ENCODE data around the gene EGFR.

Gene EGFR

GRCh38 chr7:55108401-55108800 lies 89.6 kb downstream of the EGFR start:
- DNase-seq = no peak

GRCh38 chr7:55108818-55109217 lies 90.0 kb downstream of the EGFR start:
- no peak for DNase-seq

GRCh38 chr7:55109404-55110167 lies 90.8 kb downstream of the EGFR start:
- DNase-seq = no peak

DNA sequence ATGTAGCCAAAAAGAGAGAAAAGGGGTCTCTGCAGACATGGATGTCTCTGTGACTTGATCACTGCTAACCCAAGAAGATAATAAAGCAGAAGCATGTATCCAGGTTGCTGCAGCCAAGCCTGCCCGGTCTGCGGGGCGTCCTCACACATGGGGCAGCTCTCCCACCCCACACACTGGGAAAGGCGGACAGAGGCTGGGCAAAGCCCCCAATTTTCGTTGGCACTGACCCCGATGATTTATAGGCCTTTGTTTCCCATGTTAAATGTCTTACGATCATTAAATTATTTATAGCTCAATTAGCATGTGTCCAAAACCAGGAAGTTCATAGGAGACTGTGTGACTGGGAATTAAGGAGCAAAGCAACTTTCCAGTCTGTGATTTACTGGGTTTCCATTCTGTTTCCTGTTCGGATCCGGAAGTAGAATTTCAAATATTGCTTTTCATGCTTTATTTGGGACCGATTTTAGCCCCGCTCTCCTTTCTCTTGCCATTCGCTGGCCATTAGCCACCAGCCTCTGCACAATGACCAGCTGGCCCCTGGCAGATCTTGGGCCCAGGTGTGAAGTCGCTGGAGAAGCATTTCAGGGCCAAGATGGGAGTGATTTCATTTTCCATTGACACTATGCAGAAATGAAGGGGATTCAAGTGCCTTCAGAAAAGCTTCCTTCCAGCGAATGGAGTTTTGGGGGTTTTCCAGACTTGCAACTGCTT lies 91.6 kb downstream of the EGFR start:
- no peak for DNase-seq

- DNase-seq = no peak
Observed at GRCh38 chr7:55110993-55111361, 92.2 kb downstream of the EGFR start.

GRCh38 chr7:55112056-55112455 lies 93.2 kb downstream of the EGFR start:
- DNase-seq = no peak

- DNase-seq = no peak
Observed at GRCh38 chr7:55113760-55114540, 95.1 kb downstream of the EGFR start.

- no peak for DNase-seq
Observed at GRCh38 chr7:55117286-55117685, 98.5 kb downstream of the EGFR start.

GRCh38 chr7:55118426-55118825 lies 99.6 kb downstream of the EGFR start:
- DNase-seq = no peak

DNA sequence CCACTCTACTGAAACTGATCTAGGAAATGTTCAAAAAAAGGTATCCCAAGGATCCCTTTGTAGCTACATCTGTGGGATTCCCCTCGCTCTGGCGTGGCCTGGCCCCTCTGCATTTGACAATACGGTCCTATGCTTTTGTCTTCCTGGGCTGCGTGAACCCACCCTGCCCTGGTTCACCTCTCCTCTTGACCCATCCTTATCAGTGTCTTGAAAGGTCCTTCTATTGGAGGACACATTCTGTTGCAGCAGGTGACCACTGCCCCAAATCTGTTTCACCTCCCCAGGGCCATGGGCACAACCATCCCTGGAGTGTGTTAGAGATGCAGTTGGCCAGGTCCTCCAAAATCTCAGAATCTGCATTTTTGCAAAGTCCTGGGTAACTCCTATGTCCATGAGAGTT lies 100.8 kb downstream of the EGFR start:
- DNase-seq = no peak

DNA sequence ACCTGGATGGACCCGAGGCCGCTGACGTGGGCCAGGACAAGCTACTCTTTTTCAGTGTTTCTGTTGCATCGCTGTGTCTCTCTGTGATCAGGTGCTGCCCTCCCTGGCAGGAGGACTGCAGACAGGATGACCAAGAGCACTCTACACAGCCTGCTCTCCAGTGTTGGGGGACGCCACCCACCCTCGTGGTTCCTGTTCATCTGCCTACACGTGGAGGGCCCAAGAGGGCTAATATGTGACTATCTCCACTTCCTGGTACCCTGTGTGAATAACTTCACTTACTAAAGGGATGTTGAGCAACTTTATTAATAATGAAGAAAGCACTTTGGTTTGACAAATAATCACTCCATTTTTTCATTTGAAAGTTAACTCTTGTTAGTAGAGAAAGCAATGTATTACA lies 101.3 kb downstream of the EGFR start:
- no peak for DNase-seq

DNA sequence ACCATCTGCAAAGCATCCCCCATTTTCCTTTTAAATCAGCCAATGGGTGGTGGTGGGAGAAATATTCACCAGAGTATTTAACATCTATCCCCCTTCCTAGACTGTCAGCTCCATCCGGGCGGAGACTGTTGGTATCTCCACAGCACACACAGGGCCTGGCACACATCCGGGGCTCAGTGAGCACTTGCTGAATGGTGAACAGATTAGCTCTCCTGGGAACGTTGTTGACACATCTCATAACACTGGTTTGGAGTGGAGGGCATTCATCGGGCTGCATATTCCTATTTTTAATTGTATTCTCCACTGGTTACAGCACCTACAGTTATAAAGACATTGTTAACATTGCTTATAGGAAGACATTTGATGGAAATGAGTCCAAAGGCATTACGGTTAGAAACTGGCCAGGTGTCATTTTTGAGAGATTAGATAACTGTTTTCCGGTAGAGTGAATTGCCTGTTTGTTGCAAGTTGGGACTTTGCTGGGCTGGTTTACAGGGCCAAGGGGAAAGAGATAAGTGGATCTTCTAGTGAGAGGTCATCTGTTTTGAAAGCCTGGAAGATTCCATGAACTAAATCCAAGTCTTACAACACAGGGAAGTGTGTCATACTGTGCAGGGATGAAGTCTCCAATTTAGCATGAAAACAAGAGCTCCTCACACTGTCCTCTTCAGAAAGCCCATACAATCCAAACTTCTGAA lies 101.8 kb downstream of the EGFR start:
- no peak for DNase-seq

DNA sequence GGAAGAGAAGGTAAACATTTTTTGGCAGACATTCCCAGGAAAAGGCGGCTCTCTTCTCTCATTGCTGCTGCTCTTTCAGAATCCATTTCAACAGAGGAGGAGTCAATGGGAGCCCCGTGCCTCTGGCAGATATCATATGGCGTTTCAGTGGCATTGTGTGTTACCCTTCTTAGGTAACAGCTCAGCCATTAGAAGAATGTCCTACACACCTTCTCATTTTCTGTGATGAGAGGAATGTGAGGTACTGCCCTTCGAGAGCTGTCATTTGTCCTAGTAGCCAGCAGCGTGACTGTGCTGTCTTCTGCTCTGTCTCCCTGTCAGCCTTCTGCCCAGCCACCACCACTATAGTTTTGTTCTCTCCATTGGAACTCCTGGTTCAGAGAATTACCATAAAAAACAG lies 102.4 kb downstream of the EGFR start:
- no peak for DNase-seq

DNA sequence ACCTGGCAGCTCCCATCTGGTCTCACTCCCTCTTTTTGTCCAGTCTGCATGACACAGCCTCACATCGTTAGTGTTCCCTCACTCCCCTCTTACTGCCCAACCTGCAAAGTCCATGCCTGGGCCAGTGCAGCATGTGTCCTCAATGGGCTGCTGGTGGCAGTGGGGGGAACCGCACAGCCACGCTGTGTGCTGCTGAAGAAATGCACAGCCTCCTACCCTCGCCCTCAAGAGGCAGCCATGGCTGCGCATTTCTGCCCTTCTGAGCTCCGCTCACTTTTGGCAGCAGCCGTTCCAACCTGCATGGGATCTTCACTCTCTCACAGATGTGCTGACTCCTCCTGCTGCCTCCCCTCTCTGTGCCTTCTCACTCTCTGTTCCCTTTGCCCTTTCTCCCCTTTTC lies 103.4 kb downstream of the EGFR start:
- DNase-seq = no peak

DNA sequence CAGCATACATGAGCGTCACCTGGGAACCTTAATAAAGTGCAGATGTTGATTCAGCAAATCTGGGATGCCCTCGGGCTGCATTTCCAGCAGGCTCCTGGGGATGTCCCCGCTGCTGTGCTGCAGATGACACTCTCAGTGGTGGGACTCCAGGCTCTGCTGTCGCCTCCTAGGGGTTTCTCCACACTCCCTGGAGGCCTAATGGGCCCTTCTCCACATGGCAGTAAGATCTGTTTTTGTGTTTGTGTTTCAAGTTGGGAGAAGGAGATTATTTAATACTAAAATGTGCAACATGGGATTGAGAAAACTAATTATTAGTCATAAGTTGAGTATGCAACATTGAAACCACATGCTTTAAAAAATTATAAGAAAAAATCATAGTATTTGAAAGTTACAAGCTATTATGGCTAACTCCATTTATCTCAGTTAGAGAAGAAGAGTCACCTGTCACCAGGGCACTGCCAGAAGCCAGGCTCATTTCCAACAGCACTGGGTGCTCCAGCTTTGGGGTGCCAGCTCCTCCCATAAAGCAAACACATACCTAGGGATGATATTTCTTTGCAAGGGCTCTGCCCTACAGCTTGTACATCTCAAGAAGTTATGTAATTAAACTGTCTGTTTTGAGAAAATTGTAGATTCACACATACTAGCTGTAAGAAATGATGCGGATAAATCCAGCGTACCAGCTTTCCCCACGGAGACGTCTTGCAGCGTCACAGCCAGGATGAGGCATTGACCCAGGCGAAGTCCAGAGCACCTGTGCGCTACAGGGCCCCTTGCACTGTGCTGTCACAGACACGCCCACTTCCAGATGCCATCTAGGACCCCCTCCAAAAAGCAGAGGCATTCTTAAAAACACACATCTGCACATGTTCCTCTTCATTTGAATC lies 106.4 kb downstream of the EGFR start:
- DNase-seq = no peak

DNA sequence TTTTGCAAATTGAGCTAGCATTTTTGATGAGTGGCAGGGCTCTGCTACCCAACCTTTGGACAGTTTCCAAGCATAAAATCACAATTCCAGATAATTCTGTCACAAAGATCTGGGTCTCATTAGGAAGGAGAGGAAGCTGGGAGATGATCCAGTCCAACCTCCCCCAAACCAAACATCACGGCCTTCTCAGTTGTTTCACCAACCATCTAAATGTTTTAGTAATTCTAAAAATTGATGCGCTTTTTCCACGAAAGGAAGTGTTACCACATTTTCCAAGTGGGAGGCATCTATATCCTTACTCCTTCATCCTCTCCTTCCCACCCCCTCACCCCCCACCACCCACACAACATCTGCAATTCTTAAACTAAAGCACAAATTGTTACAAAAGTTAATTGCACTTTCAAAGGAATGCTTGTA lies 108.3 kb downstream of the EGFR start:
- DNase-seq = no peak

DNA sequence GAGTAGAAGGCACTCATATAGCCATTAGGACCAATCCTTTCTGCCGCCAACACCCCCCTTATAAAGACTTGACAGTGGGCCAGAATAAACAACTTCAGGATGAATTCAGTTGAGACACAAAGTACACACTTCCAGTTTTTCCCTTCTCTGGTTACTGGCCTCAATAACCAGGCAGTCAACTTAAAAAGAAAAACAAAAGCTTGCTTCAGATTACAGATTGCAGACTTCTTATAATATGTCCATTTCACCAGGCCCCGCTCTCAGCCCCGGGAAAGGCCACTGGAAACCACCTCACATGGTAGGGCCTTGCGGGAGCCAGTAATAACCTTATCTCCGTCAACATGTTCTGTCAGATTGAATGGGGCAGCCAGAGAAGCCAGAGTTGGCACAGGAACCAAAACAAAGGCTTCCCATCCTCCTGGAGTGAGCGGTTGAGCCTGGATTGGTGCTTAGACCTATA lies 108.8 kb downstream of the EGFR start:
- DNase-seq = no peak

- DNase-seq = no peak
Observed at GRCh38 chr7:55128693-55129394, 110.0 kb downstream of the EGFR start.

- DNase-seq = no peak
Observed at GRCh38 chr7:55129541-55130394, 111.0 kb downstream of the EGFR start.

DNA sequence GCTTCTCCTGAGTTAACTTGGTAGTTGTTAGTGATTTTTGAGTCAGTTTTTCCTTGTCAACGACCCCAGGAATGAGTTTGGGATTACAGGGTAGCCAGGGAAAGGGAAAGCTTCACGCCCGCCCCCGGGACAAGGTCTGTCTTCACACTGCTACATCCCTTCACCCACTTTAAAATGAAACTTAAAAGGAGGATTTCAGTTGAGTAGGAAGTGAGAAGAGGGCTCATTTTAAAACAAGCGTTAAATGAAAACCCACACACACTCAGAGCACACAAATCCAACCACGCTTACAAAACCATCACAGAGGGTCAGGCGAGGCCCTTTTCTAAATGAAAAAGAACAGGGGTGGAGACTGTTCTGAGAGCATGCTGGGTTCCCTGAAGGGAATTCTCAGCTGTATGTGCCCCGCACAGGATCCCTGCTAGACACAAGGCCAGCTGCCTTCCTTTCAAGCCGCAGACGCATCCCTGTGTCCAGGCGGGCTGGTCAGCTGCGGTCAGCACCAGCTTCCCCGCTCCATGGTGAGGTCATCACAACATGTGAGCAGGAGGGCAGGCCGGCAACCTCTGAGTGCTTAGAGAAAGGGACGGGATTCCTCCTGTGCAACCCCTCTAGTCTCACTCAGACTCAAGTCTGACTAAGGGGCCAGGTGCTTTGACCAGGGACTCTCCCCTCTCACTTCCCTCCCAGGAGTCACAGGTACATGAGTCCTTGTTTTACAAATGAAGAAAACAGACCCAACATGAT lies 111.8 kb downstream of the EGFR start:
- no peak for DNase-seq
